Measurements from ENCODE around the gene CHRNB4.

- TF ChIP-seq CTCF (IDR thresholded peaks at IDR 0.05) (no peak), POLR2A (IDR thresholded peaks at IDR 0.05) (no peak)
Measured at GRCh38 chr15:78682693-78683410, 41.8 kb upstream of the CHRNB4 start.
